HCT116 (cell line): ENCODE data around the gene CCDC159.

Experiments used
- EZH2 ChIP-seq: fragments of 200-600 bp; sonication (generic); IDR thresholded peaks from 2 replicates; pipeline ENCODE4 v1.6.1; 2017; ENCODE audit warnings: antibody characterized with exemption, mixed run types
- POLR2AphosphoS5 ChIP-seq: IDR thresholded peaks from 2 replicates; pipeline ENCODE4 v1.6.1; 2011; ENCODE audit warnings: mild to moderate bottlenecking, low read depth, low read length, moderate library complexity
- TCF7L2 ChIP-seq: IDR thresholded peaks from 2 replicates; pipeline ENCODE4 v1.7.0; 2011; ENCODE audit warnings: borderline replicate concordance, inconsistent platforms; ENCODE audit not compliant: insufficient read depth, insufficient read length; ENCODE audit errors: extremely low read depth
- TF ChIP-seq, protein P1 (sequence below), 3 experiments: fragments of 200-600 bp in 1 of 3; sonication (generic) in 1 of 3; IDR thresholded peaks in 2 of 3; conservative IDR thresholded peaks in 1 of 3; 2 replicates each; pipeline ENCODE4 v1.5.1; 2012 to 2017; ENCODE audit warnings: low read depth in 2 of 3, low read length in 2 of 3, antibody characterized with exemption in 1 of 3, borderline replicate concordance in 1 of 3, control low read depth in 1 of 3, mild to moderate bottlenecking in 1 of 3, mixed read lengths in 1 of 3, mixed run types in 1 of 3, moderate library complexity in 1 of 3; ENCODE audit not compliant: insufficient read depth in 1 of 3
- TF ChIP-seq, protein P2 (sequence below): IDR thresholded peaks from 2 replicates; pipeline ENCODE4 v1.6.1; 2012
- TF ChIP-seq, protein P3 (sequence below): IDR thresholded peaks from 2 replicates; pipeline ENCODE4 v1.6.1; 2012; ENCODE audit warnings: low read depth

DNA sequence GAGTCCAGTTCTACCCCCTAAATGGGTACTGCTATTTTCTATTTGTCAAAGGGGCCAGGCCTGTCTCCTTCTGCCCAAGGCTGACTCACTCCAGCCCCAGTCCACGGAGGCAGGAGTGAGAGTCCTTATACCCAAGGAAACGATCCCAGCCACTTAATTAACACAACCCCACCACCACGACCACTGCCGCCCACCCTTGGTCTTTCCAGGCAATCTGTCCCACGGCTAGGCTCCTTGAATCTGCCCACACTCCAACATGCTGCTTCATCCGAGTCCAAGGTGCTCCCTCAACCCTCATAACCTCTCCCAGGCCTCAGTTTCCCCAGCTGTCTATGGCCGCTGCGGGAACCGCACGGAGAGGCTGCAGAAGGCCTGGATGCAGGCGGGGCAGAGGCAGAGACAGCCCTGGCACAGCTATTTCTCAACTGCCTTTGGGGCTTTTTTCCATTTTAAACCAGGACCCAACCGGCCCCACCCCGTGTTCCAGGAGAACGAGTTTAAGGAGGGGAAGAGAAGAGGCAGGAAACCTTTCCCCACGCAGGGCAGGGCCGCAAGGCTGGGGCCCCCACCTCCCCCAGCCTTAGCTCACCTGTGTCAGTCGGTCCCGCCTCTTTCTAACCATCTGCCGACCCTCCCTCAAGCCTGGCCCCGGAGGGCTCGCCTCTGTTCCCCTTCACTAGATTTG is 7.6 kb upstream of the CCDC159 start:
- TF ChIP-seq, protein P1, sequence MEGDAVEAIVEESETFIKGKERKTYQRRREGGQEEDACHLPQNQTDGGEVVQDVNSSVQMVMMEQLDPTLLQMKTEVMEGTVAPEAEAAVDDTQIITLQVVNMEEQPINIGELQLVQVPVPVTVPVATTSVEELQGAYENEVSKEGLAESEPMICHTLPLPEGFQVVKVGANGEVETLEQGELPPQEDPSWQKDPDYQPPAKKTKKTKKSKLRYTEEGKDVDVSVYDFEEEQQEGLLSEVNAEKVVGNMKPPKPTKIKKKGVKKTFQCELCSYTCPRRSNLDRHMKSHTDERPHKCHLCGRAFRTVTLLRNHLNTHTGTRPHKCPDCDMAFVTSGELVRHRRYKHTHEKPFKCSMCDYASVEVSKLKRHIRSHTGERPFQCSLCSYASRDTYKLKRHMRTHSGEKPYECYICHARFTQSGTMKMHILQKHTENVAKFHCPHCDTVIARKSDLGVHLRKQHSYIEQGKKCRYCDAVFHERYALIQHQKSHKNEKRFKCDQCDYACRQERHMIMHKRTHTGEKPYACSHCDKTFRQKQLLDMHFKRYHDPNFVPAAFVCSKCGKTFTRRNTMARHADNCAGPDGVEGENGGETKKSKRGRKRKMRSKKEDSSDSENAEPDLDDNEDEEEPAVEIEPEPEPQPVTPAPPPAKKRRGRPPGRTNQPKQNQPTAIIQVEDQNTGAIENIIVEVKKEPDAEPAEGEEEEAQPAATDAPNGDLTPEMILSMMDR (IDR thresholded peaks at IDR 0.05 in 2 of 3, conservative IDR thresholded peaks at IDR 0.05 in 1 of 3; ENCODE audit: borderline replicate concordance in 1 of 3, insufficient read depth in 1 of 3, low read depth in 2 of 3, low read length in 2 of 3) = no peak
- no peak for TF ChIP-seq POLR2AphosphoS5
- TF ChIP-seq TCF7L2 = no peak
- TF ChIP-seq, protein P2, sequence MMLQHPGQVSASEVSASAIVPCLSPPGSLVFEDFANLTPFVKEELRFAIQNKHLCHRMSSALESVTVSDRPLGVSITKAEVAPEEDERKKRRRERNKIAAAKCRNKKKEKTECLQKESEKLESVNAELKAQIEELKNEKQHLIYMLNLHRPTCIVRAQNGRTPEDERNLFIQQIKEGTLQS = no peak
- TF ChIP-seq, protein P3, sequence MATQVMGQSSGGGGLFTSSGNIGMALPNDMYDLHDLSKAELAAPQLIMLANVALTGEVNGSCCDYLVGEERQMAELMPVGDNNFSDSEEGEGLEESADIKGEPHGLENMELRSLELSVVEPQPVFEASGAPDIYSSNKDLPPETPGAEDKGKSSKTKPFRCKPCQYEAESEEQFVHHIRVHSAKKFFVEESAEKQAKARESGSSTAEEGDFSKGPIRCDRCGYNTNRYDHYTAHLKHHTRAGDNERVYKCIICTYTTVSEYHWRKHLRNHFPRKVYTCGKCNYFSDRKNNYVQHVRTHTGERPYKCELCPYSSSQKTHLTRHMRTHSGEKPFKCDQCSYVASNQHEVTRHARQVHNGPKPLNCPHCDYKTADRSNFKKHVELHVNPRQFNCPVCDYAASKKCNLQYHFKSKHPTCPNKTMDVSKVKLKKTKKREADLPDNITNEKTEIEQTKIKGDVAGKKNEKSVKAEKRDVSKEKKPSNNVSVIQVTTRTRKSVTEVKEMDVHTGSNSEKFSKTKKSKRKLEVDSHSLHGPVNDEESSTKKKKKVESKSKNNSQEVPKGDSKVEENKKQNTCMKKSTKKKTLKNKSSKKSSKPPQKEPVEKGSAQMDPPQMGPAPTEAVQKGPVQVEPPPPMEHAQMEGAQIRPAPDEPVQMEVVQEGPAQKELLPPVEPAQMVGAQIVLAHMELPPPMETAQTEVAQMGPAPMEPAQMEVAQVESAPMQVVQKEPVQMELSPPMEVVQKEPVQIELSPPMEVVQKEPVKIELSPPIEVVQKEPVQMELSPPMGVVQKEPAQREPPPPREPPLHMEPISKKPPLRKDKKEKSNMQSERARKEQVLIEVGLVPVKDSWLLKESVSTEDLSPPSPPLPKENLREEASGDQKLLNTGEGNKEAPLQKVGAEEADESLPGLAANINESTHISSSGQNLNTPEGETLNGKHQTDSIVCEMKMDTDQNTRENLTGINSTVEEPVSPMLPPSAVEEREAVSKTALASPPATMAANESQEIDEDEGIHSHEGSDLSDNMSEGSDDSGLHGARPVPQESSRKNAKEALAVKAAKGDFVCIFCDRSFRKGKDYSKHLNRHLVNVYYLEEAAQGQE = no peak
- TF ChIP-seq EZH2 = no peak
